HG03159 (cell line): ENCODE data around the gene SUCLG2.

ENCODE experiments used
- ATAC-seq: cut with Tn5 transposase; IDR thresholded peaks from one replicate; pipeline ENCODE4 v1.9.1; 2021; ENCODE audit warnings: mild to moderate bottlenecking, moderate library complexity; ENCODE audit not compliant: unreplicated experiment

SUCLG2 gene

GRCh38 chr3:67346081-67346480 lies 308.3 kb downstream of the SUCLG2 start:
- no peak for ATAC-seq

- ATAC-seq: no peak
Measured at GRCh38 chr3:67335813-67336212, 318.6 kb downstream of the SUCLG2 start.

- no peak for ATAC-seq
Measured at GRCh38 chr3:67334588-67334987, 319.8 kb downstream of the SUCLG2 start.

GRCh38 chr3:67329358-67329757 lies 325.1 kb downstream of the SUCLG2 start:
- ATAC-seq: no peak

GRCh38 chr3:67327582-67327981 lies 326.8 kb downstream of the SUCLG2 start:
- ATAC-seq: no peak

- ATAC-seq: no peak
Measured at GRCh38 chr3:67325231-67325630, 329.2 kb downstream of the SUCLG2 start.
